ENCODE results near the gene CDKN2AIP.
"Not testable (repeated sequence)": the region's sequence is repeated elsewhere in the genome, so short reads cannot be mapped to it uniquely, and the experiment has no call there.

The CDKN2AIP gene

GRCh38 chr4:183426507-183426906 lies 17.9 kb upstream of the CDKN2AIP start:
- no peaks in the 10 kb centered on the region for H3K9me3 ChIP-seq
- intact Hi-C loops (cut with DNase I; ENCODE audit: low total_unique reads), result no loop called here
- no peaks in the 10 kb centered on the region for H3K4me1 ChIP-seq
- DNase-seq, result no peak
- H3K27ac ChIP-seq, result no peak overlapping the region
- TF ChIP-seq, protein P1, sequence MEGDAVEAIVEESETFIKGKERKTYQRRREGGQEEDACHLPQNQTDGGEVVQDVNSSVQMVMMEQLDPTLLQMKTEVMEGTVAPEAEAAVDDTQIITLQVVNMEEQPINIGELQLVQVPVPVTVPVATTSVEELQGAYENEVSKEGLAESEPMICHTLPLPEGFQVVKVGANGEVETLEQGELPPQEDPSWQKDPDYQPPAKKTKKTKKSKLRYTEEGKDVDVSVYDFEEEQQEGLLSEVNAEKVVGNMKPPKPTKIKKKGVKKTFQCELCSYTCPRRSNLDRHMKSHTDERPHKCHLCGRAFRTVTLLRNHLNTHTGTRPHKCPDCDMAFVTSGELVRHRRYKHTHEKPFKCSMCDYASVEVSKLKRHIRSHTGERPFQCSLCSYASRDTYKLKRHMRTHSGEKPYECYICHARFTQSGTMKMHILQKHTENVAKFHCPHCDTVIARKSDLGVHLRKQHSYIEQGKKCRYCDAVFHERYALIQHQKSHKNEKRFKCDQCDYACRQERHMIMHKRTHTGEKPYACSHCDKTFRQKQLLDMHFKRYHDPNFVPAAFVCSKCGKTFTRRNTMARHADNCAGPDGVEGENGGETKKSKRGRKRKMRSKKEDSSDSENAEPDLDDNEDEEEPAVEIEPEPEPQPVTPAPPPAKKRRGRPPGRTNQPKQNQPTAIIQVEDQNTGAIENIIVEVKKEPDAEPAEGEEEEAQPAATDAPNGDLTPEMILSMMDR (IDR thresholded peaks at IDR 0.05), result no peak
- H3K27me3 ChIP-seq, result no peaks in the 10 kb centered on the region
- H3K36me3 ChIP-seq, result no peaks in the 10 kb centered on the region
- H3K4me3 ChIP-seq, result no peak overlapping the region

- Histone ChIP-seq H3K27me3 (peaks cover 0 to 1% of the 10 kb centered on the region in 2 donors), H3K9me3 (no peaks in the 10 kb centered on the region), H3K36me3 (no peaks in the 10 kb centered on the region), H3K4me1 (no peaks in the 10 kb centered on the region), H3K4me3 (no peak overlapping the region), H3K27ac (no peak overlapping the region)
- intact Hi-C loops (cut with DNase I; ENCODE audit: low total_unique reads), result no loop called here
- DNase-seq, result no peak
- TF ChIP-seq, protein P1 (IDR thresholded peaks at IDR 0.05), result no peak
Observed at GRCh38 chr4:183429489-183429888, 14.9 kb upstream of the CDKN2AIP start.

- TF ChIP-seq, protein P1 (IDR thresholded peaks at IDR 0.05), result no peak
- intact Hi-C loops (cut with DNase I; ENCODE audit: low total_unique reads), result no loop called here
- no peak overlapping the region for H3K27ac ChIP-seq
- H3K4me3 ChIP-seq, result no peak overlapping the region
- H3K4me1 ChIP-seq, result no peaks in the 10 kb centered on the region
- DNase-seq, result no peak
- no peaks in the 10 kb centered on the region for H3K36me3 ChIP-seq
- peaks cover 0 to 3% of the 10 kb centered on the region in 2 donors for H3K27me3 ChIP-seq
- H3K9me3 ChIP-seq, result no peaks in the 10 kb centered on the region
Observed at GRCh38 chr4:183430317-183430993, 14.0 kb upstream of the CDKN2AIP start.

- Histone ChIP-seq H3K9me3 (no peaks in the 10 kb centered on the region), H3K27ac (no peak overlapping the region), H3K27me3 (peaks cover 0 to 3% of the 10 kb centered on the region in 2 donors), H3K4me1 (no peaks in the 10 kb centered on the region), H3K4me3 (no peak overlapping the region), H3K36me3 (no peaks in the 10 kb centered on the region)
- no peak for DNase-seq
- TF ChIP-seq, protein P1 (IDR thresholded peaks at IDR 0.05), result no peak
- intact Hi-C loops (cut with DNase I; ENCODE audit: low total_unique reads), result no loop called here
Observed at GRCh38 chr4:183430994-183431347, 13.5 kb upstream of the CDKN2AIP start.

DNA sequence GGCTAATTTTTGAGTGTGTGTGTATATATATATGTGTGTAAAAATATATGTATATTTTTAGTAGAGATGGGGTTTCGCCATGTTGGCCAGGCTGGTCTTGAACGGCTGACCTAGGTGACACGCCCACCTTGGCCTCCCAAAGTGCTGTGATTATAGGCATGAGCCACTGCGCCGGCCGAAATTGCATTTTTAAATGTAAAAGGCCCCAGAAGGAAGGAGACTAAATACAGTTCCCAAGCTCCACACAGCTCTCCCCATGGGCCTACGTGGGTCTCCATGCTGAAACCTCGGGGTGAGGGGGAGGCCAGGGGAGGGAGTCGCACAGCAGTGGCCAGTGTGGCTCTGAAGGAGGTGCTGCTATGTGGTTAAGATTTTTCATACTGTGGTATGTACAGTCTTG lies 12.8 kb upstream of the CDKN2AIP start:
- intact Hi-C loops (cut with DNase I; ENCODE audit: low total_unique reads), result no loop called here
- TF ChIP-seq, protein P1 (IDR thresholded peaks at IDR 0.05), result no peak
- H3K27ac ChIP-seq, result no peak overlapping the region
- peaks cover 0 to 3% of the 10 kb centered on the region in 2 donors for H3K27me3 ChIP-seq
- no peaks in the 10 kb centered on the region for H3K36me3 ChIP-seq
- no peaks in the 10 kb centered on the region for H3K4me1 ChIP-seq
- DNase-seq, result no peak
- H3K4me3 ChIP-seq, result no peak overlapping the region
- no peaks in the 10 kb centered on the region for H3K9me3 ChIP-seq

DNA sequence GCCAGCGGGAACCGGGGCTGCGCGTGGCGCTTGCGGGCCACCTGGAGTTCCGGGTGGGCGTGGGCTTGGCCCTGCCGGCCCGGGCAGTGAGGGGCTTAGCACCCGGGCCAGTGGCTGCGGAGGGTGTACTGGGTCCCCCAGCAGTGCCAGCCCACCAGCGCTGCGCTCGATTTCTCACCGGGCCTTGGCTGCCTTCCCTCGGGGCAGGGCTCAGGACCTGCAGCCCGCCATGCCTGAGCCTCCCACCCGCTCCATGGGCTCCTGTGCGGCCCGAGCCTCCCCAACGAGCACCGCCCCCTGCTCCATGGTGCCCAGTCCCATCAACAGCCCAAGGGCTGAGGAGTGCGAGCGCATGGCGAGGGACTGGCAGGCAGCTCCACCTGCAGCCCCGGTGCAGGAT lies 11.3 kb upstream of the CDKN2AIP start:
- H3K9me3 ChIP-seq; H3K36me3 ChIP-seq; H3K27me3 ChIP-seq; intact Hi-C loops (cut with DNase I; ENCODE audit: low total_unique reads); H3K4me1 ChIP-seq; H3K4me3 ChIP-seq; H3K27ac ChIP-seq; DNase-seq: not testable (repeated sequence)
